ENCODE results near the gene MILR1. TPM values are rescaled to one million over a fixed set of nuclear protein-coding genes. Genes with fewer than 3 reads are reported as not detected.
A peak's percentile ranks its signal among the peaks of the same experiment; 100 is the strongest.

The MILR1 gene
- total RNA-seq, 1 experiment from 2014 or later: 13.3 TPM

DNA sequence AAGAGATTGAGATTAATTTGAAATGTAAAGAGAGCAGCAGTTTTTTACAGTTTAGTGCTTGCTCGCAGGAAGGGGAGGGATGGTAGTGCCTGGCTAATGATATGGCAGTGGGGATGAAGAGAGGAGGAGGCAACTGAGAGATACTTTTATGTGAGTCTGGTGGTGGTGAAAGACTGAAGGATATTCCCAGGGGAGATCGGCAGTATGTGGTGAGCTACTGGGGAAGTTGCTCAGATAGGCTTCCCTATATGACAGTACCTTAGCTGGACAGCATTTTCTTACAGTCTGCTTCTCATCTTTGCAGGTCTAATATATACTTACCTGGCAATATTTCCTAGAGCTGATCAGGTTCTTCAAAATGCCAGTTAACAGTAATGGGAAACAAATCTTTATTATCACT is 66.5 kb downstream of the MILR1 start:
- H3K36me3 ChIP-seq (ENCODE audit: low read depth, low read length): peaks cover 39% of the 10 kb centered on the region
- H3K9me3 ChIP-seq (ENCODE audit: low read length): no peaks in the 10 kb centered on the region
- H3K9ac ChIP-seq (ENCODE audit: low read length): no peak overlapping the region
- ChIA-PET POLR2A (ENCODE audit: unreplicated experiment) (no interaction called here), CTCF (no interaction called here)
- H3K4me2 ChIP-seq (ENCODE audit: low read length): no peak overlapping the region
- H3K9me2 ChIP-seq (replicated peaks; ENCODE audit: low read length): no peaks in the 10 kb centered on the region
- no peak overlapping the region for H3K27ac ChIP-seq (ENCODE audit: low read length)
- H3F3A ChIP-seq (ENCODE audit: low read length, unreplicated experiment): no peaks in the 10 kb centered on the region
- BruUV-seq (replicated peaks): no TSS peak
- no peaks in the 10 kb centered on the region for H3K4me1 ChIP-seq (ENCODE audit: insufficient read depth, low read length)
- intact Hi-C loops (cut with micrococcal nuclease): no loop called here
- H3K79me2 ChIP-seq (ENCODE audit: low read length): peaks cover 2% of the 10 kb centered on the region; the same call in 1 of the 2 replicates
- no peak for ATAC-seq
- TF ChIP-seq EZH2phosphoT487 (IDR thresholded peaks at IDR 0.05; ENCODE audit: borderline replicate concordance, low read length) (no peak), EZH2 (IDR thresholded peaks at IDR 0.05; ENCODE audit: low read length, unreplicated experiment) (no peak)
- TF ChIP-seq, protein P1, sequence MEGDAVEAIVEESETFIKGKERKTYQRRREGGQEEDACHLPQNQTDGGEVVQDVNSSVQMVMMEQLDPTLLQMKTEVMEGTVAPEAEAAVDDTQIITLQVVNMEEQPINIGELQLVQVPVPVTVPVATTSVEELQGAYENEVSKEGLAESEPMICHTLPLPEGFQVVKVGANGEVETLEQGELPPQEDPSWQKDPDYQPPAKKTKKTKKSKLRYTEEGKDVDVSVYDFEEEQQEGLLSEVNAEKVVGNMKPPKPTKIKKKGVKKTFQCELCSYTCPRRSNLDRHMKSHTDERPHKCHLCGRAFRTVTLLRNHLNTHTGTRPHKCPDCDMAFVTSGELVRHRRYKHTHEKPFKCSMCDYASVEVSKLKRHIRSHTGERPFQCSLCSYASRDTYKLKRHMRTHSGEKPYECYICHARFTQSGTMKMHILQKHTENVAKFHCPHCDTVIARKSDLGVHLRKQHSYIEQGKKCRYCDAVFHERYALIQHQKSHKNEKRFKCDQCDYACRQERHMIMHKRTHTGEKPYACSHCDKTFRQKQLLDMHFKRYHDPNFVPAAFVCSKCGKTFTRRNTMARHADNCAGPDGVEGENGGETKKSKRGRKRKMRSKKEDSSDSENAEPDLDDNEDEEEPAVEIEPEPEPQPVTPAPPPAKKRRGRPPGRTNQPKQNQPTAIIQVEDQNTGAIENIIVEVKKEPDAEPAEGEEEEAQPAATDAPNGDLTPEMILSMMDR (conservative IDR thresholded peaks at IDR 0.05; ENCODE audit: low read depth, low read length): no peak
- H3K27me3 ChIP-seq (ENCODE audit: low read length): no peaks in the 10 kb centered on the region
- no peak overlapping the region for H3K4me3 ChIP-seq (ENCODE audit: low read length)
- DNase-seq: no peak
- no peaks in the 10 kb centered on the region for H4K20me1 ChIP-seq (ENCODE audit: low read length)
- no peak overlapping the region for H2AFZ ChIP-seq (ENCODE audit: low read length)

DNA sequence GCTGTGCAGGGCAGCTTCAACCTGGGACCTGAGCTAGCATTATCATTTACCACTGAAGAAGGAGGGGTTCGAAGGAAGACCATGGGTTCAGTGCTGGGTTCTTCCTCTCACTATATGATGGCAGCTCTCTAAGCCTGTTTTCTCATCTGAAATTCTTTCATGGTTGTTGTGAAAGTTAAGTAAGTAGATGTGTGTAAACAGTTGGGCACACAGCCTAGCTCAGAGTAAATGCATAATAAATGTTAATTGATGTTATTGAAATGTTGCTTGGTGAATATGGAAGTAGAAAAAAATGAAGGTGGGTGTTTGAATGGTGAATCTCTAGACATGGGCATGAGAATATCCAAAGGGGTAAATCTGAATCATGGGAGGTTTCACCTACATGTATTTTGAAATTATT is 66.9 kb downstream of the MILR1 start:
- H3K36me3 ChIP-seq (ENCODE audit: low read depth, low read length): peaks cover 39% of the 10 kb centered on the region
- H4K20me1 ChIP-seq (ENCODE audit: low read length): no peaks in the 10 kb centered on the region
- BruUV-seq (replicated peaks): no TSS peak

More for the DNA sequence above, 66.9 kb downstream of the MILR1 start:
- Histone ChIP-seq H3K4me3 (ENCODE audit: low read length) (no peak overlapping the region), H3K27ac (ENCODE audit: low read length) (no peak overlapping the region), H3F3A (ENCODE audit: low read length, unreplicated experiment) (no peaks in the 10 kb centered on the region), H3K79me2 (ENCODE audit: low read length) (no peaks in the 10 kb centered on the region), H2AFZ (ENCODE audit: low read length) (no peak overlapping the region), H3K27me3 (ENCODE audit: low read length) (no peaks in the 10 kb centered on the region), H3K4me2 (ENCODE audit: low read length) (no peak overlapping the region), H3K9me2 (replicated peaks; ENCODE audit: low read length) (no peaks in the 10 kb centered on the region), H3K9me3 (ENCODE audit: low read length) (no peaks in the 10 kb centered on the region), H3K4me1 (ENCODE audit: insufficient read depth, low read length) (no peaks in the 10 kb centered on the region), H3K9ac (ENCODE audit: low read length) (no peak overlapping the region)
- ChIA-PET POLR2A (ENCODE audit: unreplicated experiment) (no interaction called here), CTCF (no interaction called here)
- intact Hi-C loops (cut with micrococcal nuclease): no loop called here
- TF ChIP-seq EZH2phosphoT487 (IDR thresholded peaks at IDR 0.05; ENCODE audit: borderline replicate concordance, low read length): no peak
- TF ChIP-seq EZH2 (IDR thresholded peaks at IDR 0.05; ENCODE audit: low read length, unreplicated experiment): no peak
- TF ChIP-seq, protein P1 (conservative IDR thresholded peaks at IDR 0.05; ENCODE audit: low read depth, low read length): no peak
- ATAC-seq: no peak
- DNase-seq: no peak

Small RNA genes within 50 kb of the gene (microRNA-seq; reads per million reads assigned to microRNA genes)
- gene MIR1273E (ENCODE audit: unreplicated experiment): not detected
- gene MIR3064 (ENCODE audit: unreplicated experiment): 15.5 reads per million, percentile 42 among the genes with 10 or more reads in this experiment
- not detected for gene MIR5047 (ENCODE audit: unreplicated experiment)

Other genes with a start within 250 kb of the MILR1 start
- 44.2 and 50.5 TPM in 2 replicates for gene TEX2, start 185.9 kb upstream of the MILR1 start, total RNA-seq (2014; rRNA removed)
- 2.3 and 2.4 TPM in 2 replicates for gene PECAM1, start 58.3 kb upstream of the MILR1 start, total RNA-seq (2014; rRNA removed)
- gene POLG2, start 47.9 kb downstream of the MILR1 start, total RNA-seq (2014; rRNA removed): 20.3 and 37.7 TPM in 2 replicates
- 450 and 493 TPM in 2 replicates for gene DDX5, start 57.2 kb downstream of the MILR1 start, total RNA-seq (2014; rRNA removed)
- gene CEP95, start 57.9 kb downstream of the MILR1 start, total RNA-seq (2014; rRNA removed): 32.4 and 59.1 TPM in 2 replicates
- 68.2 and 76.6 TPM in 2 replicates for gene SMURF2, start 213.2 kb downstream of the MILR1 start, total RNA-seq (2014; rRNA removed)